CD4-positive, alpha-beta T cell (primary cell): Measurements from ENCODE around the gene ZNF783. TPM values are rescaled to one million over a fixed set of nuclear protein-coding genes. Genes with fewer than 3 reads are reported as not detected.

Experiments used
- ATAC-seq: fragments of 200-7000 bp; cut with Tn5 transposase; one replicate; pipeline ENCODE4 v1.10.0; 2022; ENCODE audit warnings: mild to moderate bottlenecking; ENCODE audit not compliant: poor library complexity
- CTCF ChIA-PET: fragments of 350-600 bp; sonication (Branson Sonifier 250); formaldehyde crosslinking; loops from one replicate; lab custom pipeline; 2021; ENCODE audit warnings: antibody characterized with exemption, inconsistent platforms; lab: Charles Lee
- POLR2A ChIA-PET: fragments of 350-600 bp; sonication (Branson Sonifier 250); formaldehyde crosslinking; loops from one replicate; lab custom pipeline; 2021; ENCODE audit warnings: antibody characterized with exemption, inconsistent platforms; lab: Charles Lee
- DNase-seq, 14 experiments: peaks; one replicate each; pipeline ENCODE4 v3.0.0-alpha.2; 2013 to 2020; ENCODE audit warnings: mixed read lengths in 2 of 14
- H3K27ac ChIP-seq, 2 donors: one replicate each; pipeline versions ENCODE4 v1.5.1 to v1.7.0; 2013; ENCODE audit warnings: low read length in 2 of 2, low read depth in 1 of 2, mild to moderate bottlenecking in 1 of 2
- H3K27me3 ChIP-seq, 2 experiments: 1 replicate in 1 of 2; 2 replicates in 1 of 2; pipeline versions ENCODE4 v1.6.1 to v1.7.0; 2013; ENCODE audit warnings: low read length in 2 of 2, control low read depth in 1 of 2, mild to moderate bottlenecking in 1 of 2, moderate library complexity in 1 of 2; ENCODE audit not compliant: insufficient read depth in 2 of 2, control insufficient read depth in 1 of 2
- H3K36me3 ChIP-seq: one replicate; pipeline ENCODE4 v1.6.1; 2013; ENCODE audit warnings: low read length, control low read depth; ENCODE audit not compliant: insufficient read depth
- H3K4me1 ChIP-seq: one replicate; pipeline ENCODE4 v1.6.1; 2013; ENCODE audit warnings: low read length, control low read depth; ENCODE audit not compliant: insufficient read depth
- H3K4me3 ChIP-seq: one replicate; pipeline ENCODE4 v1.5.1; 2013; ENCODE audit warnings: mild to moderate bottlenecking, low read length, moderate library complexity
- H3K9me3 ChIP-seq, 2 experiments: 1 replicate in 1 of 2; 2 replicates in 1 of 2; pipeline versions ENCODE4 v1.6.1 to v1.7.0; 2013; ENCODE audit warnings: low read length in 2 of 2, mild to moderate bottlenecking in 2 of 2, control low read depth in 1 of 2, moderate library complexity in 1 of 2; ENCODE audit not compliant: control insufficient read depth in 1 of 2, insufficient read depth in 1 of 2
- H3K27ac Mint-ChIP-seq: one replicate; pipeline ENCODE4 v1.8.0; 2020; ENCODE audit warnings: mixed read lengths
- H3K27me3 Mint-ChIP-seq: one replicate; pipeline ENCODE4 v1.8.0; 2021; ENCODE audit warnings: mixed read lengths
- H3K36me3 Mint-ChIP-seq: one replicate; pipeline ENCODE4 v1.8.0; 2021; ENCODE audit warnings: low read depth, mixed read lengths
- H3K4me1 Mint-ChIP-seq: one replicate; pipeline ENCODE4 v1.8.0; 2021; ENCODE audit warnings: low read depth, mixed read lengths
- H3K4me3 Mint-ChIP-seq: one replicate; pipeline ENCODE4 v1.8.0; 2020; ENCODE audit warnings: mild to moderate bottlenecking, mixed read lengths
- H3K9me3 Mint-ChIP-seq: one replicate; pipeline ENCODE4 v1.8.0; 2020; ENCODE audit warnings: mixed read lengths
- CTCF ChIP-seq: fragments of 200-600 bp; IDR thresholded peaks from one replicate; pipeline ENCODE4 v1.8.0; 2022; ENCODE audit warnings: antibody characterized with exemption, mild to moderate bottlenecking
- intact Hi-C, 2 experiments: fragments of 100-400 bp; cut with DNase I in 1 of 2; cut with micrococcal nuclease in 1 of 2; formaldehyde crosslinking; loops; one replicate each; pipeline versions ENCODE4 v1.15.1 to v1.9.0; 2023 to 2025; cut with DNase I, micrococcal nuclease
- total RNA-seq, 174 experiments: library from RNA in 2 of 174; stranded (reverse) in 2 of 174; gene quantifications; one replicate each; pipeline ENCODE4 v1.2.3 and lab custom pipeline; 2021 to 2026

Gene ZNF783
- total RNA-seq, 2 experiments from 2014 or later = 27.6 to 29.0 TPM

DNA sequence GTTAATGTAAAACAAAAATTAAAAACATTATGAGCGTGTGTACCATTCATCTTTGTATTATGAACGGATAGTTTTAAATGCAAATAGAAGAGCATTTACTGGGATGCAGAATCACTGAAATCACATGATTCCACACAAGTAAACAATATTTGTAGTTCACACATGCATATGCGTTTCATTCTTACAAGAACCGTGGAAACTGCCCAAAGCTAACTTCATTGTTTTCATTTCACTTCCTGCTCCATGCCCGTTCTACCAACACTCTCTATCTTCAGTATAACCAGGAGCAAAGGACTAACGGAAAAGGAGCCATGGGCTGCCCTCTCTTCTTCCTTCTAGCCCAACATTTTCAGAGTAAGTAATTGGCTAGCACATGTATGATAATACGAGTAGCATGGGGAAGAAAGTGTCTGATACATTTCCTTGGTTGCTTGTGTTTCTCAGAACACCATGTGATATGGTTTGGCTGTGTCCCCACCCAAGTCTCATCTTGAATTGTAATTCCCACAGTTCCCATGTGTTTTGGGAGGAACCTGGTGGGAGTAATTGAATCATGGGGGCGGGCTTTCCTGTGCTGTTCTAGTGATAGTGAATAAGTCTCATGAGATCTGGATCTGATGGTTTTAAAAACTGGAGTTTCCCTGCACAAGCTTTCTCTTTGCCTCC lies 38.8 kb downstream of the ZNF783 start:
- Histone ChIP-seq H3K27me3 (no peaks in the 10 kb centered on the region), H3K9me3 (peaks cover 0 to 3% of the 10 kb centered on the region in 2 experiments), H3K4me3 (no peak overlapping the region), H3K27ac (no peak overlapping the region), H3K4me1 (no peaks in the 10 kb centered on the region), H3K36me3 (peaks cover 3% of the 10 kb centered on the region)
- CTCF ChIA-PET = interaction anchor here (0.6 kb wide), 1 partner anchor 39 kb away, joined by 3 read pairs; the partner anchor contains the start of gene ZNF783
- no peak overlapping the region for H3K27ac Mint-ChIP-seq
- no peak for TF ChIP-seq CTCF
- no peaks in the 10 kb centered on the region for H3K9me3 Mint-ChIP-seq
- intact Hi-C loops = no loop called here
- peaks cover 3% of the 10 kb centered on the region for H3K27me3 Mint-ChIP-seq
- ATAC-seq (no peak), DNase-seq (no peak)
- POLR2A ChIA-PET = no interaction called here
- H3K4me1 Mint-ChIP-seq = peaks cover 3% of the 10 kb centered on the region
- H3K36me3 Mint-ChIP-seq = peaks cover 3% of the 10 kb centered on the region
- H3K4me3 Mint-ChIP-seq = no peak overlapping the region

GRCh38 chr7:149302222-149302621 lies 40.2 kb downstream of the ZNF783 start:
- ChIA-PET POLR2A (no interaction called here), CTCF (no interaction called here)
- DNase-seq = no peak
- no peaks in the 10 kb centered on the region for H3K27me3 ChIP-seq
- no peaks in the 10 kb centered on the region for H3K36me3 Mint-ChIP-seq
- H3K27me3 Mint-ChIP-seq = peaks cover 3% of the 10 kb centered on the region
- H3K4me3 Mint-ChIP-seq = no peak overlapping the region
- H3K27ac Mint-ChIP-seq = no peak overlapping the region
- H3K36me3 ChIP-seq = no peaks in the 10 kb centered on the region
- peaks cover 0 to 3% of the 10 kb centered on the region in 2 experiments for H3K9me3 ChIP-seq
- no peaks in the 10 kb centered on the region for H3K4me1 Mint-ChIP-seq
- no peaks in the 10 kb centered on the region for H3K4me1 ChIP-seq
- no peak overlapping the region for H3K27ac ChIP-seq
- TF ChIP-seq CTCF = no peak
- H3K9me3 Mint-ChIP-seq = no peaks in the 10 kb centered on the region
- ATAC-seq = no peak
- no peak overlapping the region for H3K4me3 ChIP-seq
- intact Hi-C loops = no loop called here

GRCh38 chr7:149302865-149303264 lies 40.9 kb downstream of the ZNF783 start:
- H3K27ac ChIP-seq = no peak overlapping the region
- H3K27ac Mint-ChIP-seq = no peak overlapping the region
- no peak for ATAC-seq
- H3K36me3 ChIP-seq = no peaks in the 10 kb centered on the region
- peaks cover 0 to 3% of the 10 kb centered on the region in 2 experiments for H3K9me3 ChIP-seq
- H3K9me3 Mint-ChIP-seq = no peaks in the 10 kb centered on the region
- no peak overlapping the region for H3K4me3 Mint-ChIP-seq
- no peaks in the 10 kb centered on the region for H3K4me1 Mint-ChIP-seq
- no peak overlapping the region for H3K4me3 ChIP-seq
- H3K27me3 Mint-ChIP-seq = peaks cover 3% of the 10 kb centered on the region
- TF ChIP-seq CTCF = no peak
- no peaks in the 10 kb centered on the region for H3K27me3 ChIP-seq
- no peak for DNase-seq
- H3K36me3 Mint-ChIP-seq = no peaks in the 10 kb centered on the region
- intact Hi-C loops = no loop called here
- POLR2A ChIA-PET = no interaction called here
- H3K4me1 ChIP-seq = no peaks in the 10 kb centered on the region
- CTCF ChIA-PET = no interaction called here
